HEK293 (cell line): ENCODE results near the gene DHX16.

ENCODE experiments used
- CTCF ChIA-PET: fragments of 350-600 bp; formaldehyde crosslinking; extraction: SDS; loops from one replicate; lab custom pipeline; 2021; ENCODE audit warnings: antibody characterized with exemption; lab: Yijun Ruan, JAX
- POLR2A ChIA-PET: fragments of 300-600 bp; formaldehyde crosslinking; extraction: SDS; loops from one replicate; lab custom pipeline; 2020; ENCODE audit warnings: antibody characterized with exemption, inconsistent platforms; lab: Yijun Ruan, JAX
- H3K27ac ChIP-seq: fragments of 200-500 bp; sonication (Bioruptor generic); 2 replicates; pipeline ENCODE4 v1.5.1; 2014; ENCODE audit warnings: low read depth, low read length, control low read depth, inconsistent platforms; ENCODE audit errors: extremely low read depth
- H3K36me3 ChIP-seq, 2 experiments: fragments of 200-500 bp in 1 of 2; sonication (Bioruptor generic) in 1 of 2; 1 replicate in 1 of 2; 2 replicates in 1 of 2; pipeline ENCODE4 v1.5.1; 2014 to 2017; ENCODE audit warnings: inconsistent platforms in 2 of 2, low read length in 2 of 2; ENCODE audit not compliant: control insufficient read depth in 2 of 2, insufficient read depth in 1 of 2
- H3K4me1 ChIP-seq: fragments of 200-500 bp; sonication (Bioruptor generic); 2 replicates; pipeline ENCODE4 v1.5.1; 2014; ENCODE audit warnings: mild to moderate bottlenecking, low read length, inconsistent platforms; ENCODE audit not compliant: control insufficient read depth, insufficient read depth
- H3K4me3 ChIP-seq: 2 replicates; pipeline ENCODE4 v1.5.1; 2011; ENCODE audit warnings: low read depth, mild to moderate bottlenecking, control low read depth, low read length, moderate library complexity
- H3K9me3 ChIP-seq: fragments of 200-500 bp; sonication (Bioruptor generic); 2 replicates; pipeline ENCODE4 v1.5.1; 2014; ENCODE audit warnings: low read depth, low read length, inconsistent platforms; ENCODE audit not compliant: control insufficient read depth, insufficient read depth
- IKZF3 ChIP-seq: fragments of 450-650 bp; IDR thresholded peaks from 2 replicates; pipeline ENCODE4 v1.5.0; 2018; ENCODE audit warnings: missing biosample characterization, mild to moderate bottlenecking, missing genetic modification characterization, moderate library complexity
- KLF1 ChIP-seq: fragments of 450-650 bp; formaldehyde crosslinking; IDR thresholded peaks from 2 replicates; pipeline ENCODE4 v1.5.1; 2016; ENCODE audit warnings: missing biosample characterization, missing genetic modification characterization
- MZF1 ChIP-seq: fragments of 450-650 bp; formaldehyde crosslinking; IDR thresholded peaks from 2 replicates; pipeline ENCODE4 v1.5.1; 2017; ENCODE audit warnings: missing biosample characterization, missing genetic modification characterization, borderline replicate concordance
- ZBTB20 ChIP-seq: fragments of 450-650 bp; formaldehyde crosslinking; IDR thresholded peaks from 2 replicates; pipeline ENCODE4 v1.5.1; 2016; ENCODE audit warnings: missing biosample characterization, missing genetic modification characterization
- ZBTB8A ChIP-seq: fragments of 450-650 bp; formaldehyde crosslinking; IDR thresholded peaks from 2 replicates; pipeline ENCODE4 v1.5.1; 2016; ENCODE audit warnings: missing biosample characterization, missing genetic modification characterization
- ZNF140 ChIP-seq: fragments of 450-650 bp; formaldehyde crosslinking; IDR thresholded peaks from 2 replicates; pipeline ENCODE4 v1.5.1; 2016; ENCODE audit warnings: missing biosample characterization, missing genetic modification characterization
- ZNF146 ChIP-seq: fragments of 450-650 bp; formaldehyde crosslinking; IDR thresholded peaks from 2 replicates; pipeline ENCODE4 v1.5.1; 2016; ENCODE audit warnings: missing biosample characterization, missing genetic modification characterization
- ZNF16 ChIP-seq: fragments of 450-650 bp; formaldehyde crosslinking; IDR thresholded peaks from 2 replicates; pipeline ENCODE4 v1.5.1; 2016; ENCODE audit warnings: low read depth, missing biosample characterization, missing genetic modification characterization
- ZNF184 ChIP-seq: fragments of 450-650 bp; IDR thresholded peaks from 2 replicates; pipeline ENCODE4 v1.5.1; 2018; ENCODE audit warnings: missing biosample characterization, mild to moderate bottlenecking, missing genetic modification characterization
- ZNF37A ChIP-seq: fragments of 450-650 bp; IDR thresholded peaks from 2 replicates; pipeline ENCODE4 v1.5.1; 2018; ENCODE audit warnings: missing biosample characterization, missing genetic modification characterization
- ZNF416 ChIP-seq: fragments of 450-650 bp; formaldehyde crosslinking; IDR thresholded peaks from 2 replicates; pipeline ENCODE4 v1.5.1; 2016; ENCODE audit warnings: missing biosample characterization, missing genetic modification characterization
- ZNF514 ChIP-seq: fragments of 450-650 bp; formaldehyde crosslinking; IDR thresholded peaks from 2 replicates; pipeline ENCODE4 v1.5.1; 2016; ENCODE audit warnings: missing biosample characterization, missing genetic modification characterization
- ZNF558 ChIP-seq: fragments of 450-650 bp; formaldehyde crosslinking; IDR thresholded peaks from 2 replicates; pipeline ENCODE4 v1.5.1; 2016; ENCODE audit warnings: missing biosample characterization, missing genetic modification characterization
- ZNF596 ChIP-seq: fragments of 450-650 bp; IDR thresholded peaks from 2 replicates; pipeline ENCODE4 v1.5.0; 2018; ENCODE audit warnings: missing biosample characterization, mild to moderate bottlenecking, missing genetic modification characterization, moderate library complexity
- ZNF660 ChIP-seq: fragments of 450-650 bp; IDR thresholded peaks from 2 replicates; pipeline ENCODE4 v1.5.1; 2018; ENCODE audit warnings: missing biosample characterization, mild to moderate bottlenecking, missing genetic modification characterization
- ZNF670 ChIP-seq: fragments of 450-650 bp; formaldehyde crosslinking; IDR thresholded peaks from 2 replicates; pipeline ENCODE4 v1.5.1; 2016; ENCODE audit warnings: missing biosample characterization, missing genetic modification characterization, low read depth
- ZNF837 ChIP-seq: fragments of 450-650 bp; formaldehyde crosslinking; IDR thresholded peaks from 2 replicates; pipeline ENCODE4 v1.5.1; 2016; ENCODE audit warnings: missing biosample characterization, missing genetic modification characterization
- TF ChIP-seq, protein P1 (sequence below): fragments of 450-650 bp; formaldehyde crosslinking; IDR thresholded peaks from 2 replicates; pipeline ENCODE4 v1.5.1; 2016; ENCODE audit warnings: missing biosample characterization, missing genetic modification characterization
- TF ChIP-seq, protein P2 (sequence below): fragments of 450-650 bp; formaldehyde crosslinking; IDR thresholded peaks from 2 replicates; pipeline ENCODE4 v1.5.1; 2017; ENCODE audit warnings: missing biosample characterization, missing genetic modification characterization
- TF ChIP-seq, protein P3 (sequence below): fragments of 450-650 bp; formaldehyde crosslinking; IDR thresholded peaks from 2 replicates; pipeline ENCODE4 v1.5.1; 2016; ENCODE audit warnings: missing biosample characterization, missing genetic modification characterization
- TF ChIP-seq, protein P4 (sequence below): fragments of 450-650 bp; formaldehyde crosslinking; IDR thresholded peaks from 2 replicates; pipeline ENCODE4 v1.5.1; 2016; ENCODE audit warnings: missing biosample characterization, missing genetic modification characterization, low read depth

Gene DHX16

DNA sequence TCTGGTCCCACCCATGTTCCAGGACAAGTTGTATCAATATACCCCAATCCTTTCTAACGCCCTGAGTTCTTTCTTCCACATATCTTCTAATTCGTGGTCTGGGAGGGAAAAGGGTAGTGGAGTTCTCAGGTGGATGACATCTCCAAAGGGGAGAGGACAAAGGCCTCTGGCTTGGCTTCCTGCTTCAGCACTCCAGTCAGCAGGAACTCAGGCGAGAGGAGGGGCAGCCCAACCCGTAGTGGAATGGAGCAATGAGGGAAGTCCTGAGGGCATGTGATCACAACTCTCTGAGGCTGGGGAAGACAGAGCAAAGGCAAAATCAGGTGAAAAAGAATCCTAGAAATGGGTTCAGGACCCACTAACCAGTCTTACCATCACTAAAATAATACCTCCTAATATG, 27.5 kb upstream of the DHX16 start (continued):
- no peak for TF ChIP-seq ZBTB20 (tag by site-specific recombination)

DNA sequence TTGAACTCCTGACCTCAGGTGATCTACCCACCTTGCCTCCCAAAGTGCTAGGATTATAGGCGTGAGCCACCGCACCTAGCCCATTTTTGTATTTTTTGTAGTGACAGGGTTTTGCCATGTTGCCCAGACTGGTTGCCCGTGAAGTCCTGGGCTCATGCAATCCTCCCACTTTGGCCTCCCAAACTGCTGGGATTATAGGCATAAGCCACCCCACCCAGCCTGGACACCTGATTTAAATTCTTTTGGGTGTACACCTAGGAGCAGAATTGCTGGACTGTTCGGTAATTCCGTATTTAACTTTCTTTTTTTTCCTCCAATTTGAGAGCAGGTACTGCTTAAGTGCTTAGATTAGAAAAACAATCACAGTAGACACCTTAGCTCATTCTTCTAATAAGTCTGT, 23.6 kb upstream of the DHX16 start:
- no peaks in the 10 kb centered on the region for H3K9me3 ChIP-seq
- POLR2A ChIA-PET = interaction anchor here (0.9 to 14.5 kb wide), 6 partner anchors 8 to 24 kb away, joined by 6 to 235 read pairs (median 10); partner anchors contain the start of genes MDC1 and TUBB
- TF ChIP-seq IKZF3 (tag by site-specific recombination) (no peak), ZNF558 (tag by site-specific recombination) (no peak), ZNF140 (tag by site-specific recombination) (peak; percentile 96), ZNF37A (tag by site-specific recombination) (no peak), ZNF660 (tag by site-specific recombination) (no peak)
- TF ChIP-seq, all 188 proteins: peak for 1
- H3K36me3 ChIP-seq = peaks cover 10 to 25% of the 10 kb centered on the region in 2 experiments
- no peak overlapping the region for H3K4me3 ChIP-seq
- CTCF ChIA-PET = interaction anchor here (0.6 to 1.1 kb wide), 3 partner anchors 18 to 160 kb away, joined by 3 read pairs; no protein-coding TSS in a partner anchor
- no peak overlapping the region for H3K27ac ChIP-seq
- H3K4me1 ChIP-seq = 0 out of 2 replicates have a peak, but pooled peaks cover 1% of the 10 kb centered on the region

DNA sequence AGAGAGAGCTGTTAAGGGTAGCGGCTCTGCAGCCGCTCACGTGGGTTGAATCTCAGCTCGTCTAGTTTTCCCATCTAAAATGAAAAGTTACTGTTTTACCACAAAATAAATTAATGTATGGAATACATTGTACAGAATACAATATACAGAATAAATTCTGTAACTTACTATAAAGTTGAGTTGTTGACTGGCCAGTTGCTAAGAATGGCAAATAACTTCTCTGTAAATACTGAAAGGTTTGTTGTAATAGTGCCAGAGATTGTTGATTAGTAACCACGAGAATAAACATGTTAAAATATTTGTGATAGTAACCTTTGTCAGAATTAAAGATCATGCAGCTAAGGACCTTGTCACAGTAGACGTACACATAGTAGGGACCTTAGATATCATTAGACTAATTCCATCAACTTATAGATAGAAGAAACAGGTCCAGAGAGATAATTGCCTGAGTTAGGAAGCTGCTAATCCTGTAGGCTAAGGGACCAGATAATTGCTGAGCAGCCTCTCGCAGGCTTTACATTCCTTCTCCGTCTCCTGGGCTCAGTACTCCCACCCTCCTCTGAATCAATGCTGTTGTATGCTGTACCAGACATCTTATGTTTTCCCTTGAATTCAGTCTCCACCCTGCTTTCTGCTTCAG, 18.5 kb upstream of the DHX16 start:
- POLR2A ChIA-PET = interaction anchor here (0.6 to 14.5 kb wide), 14 partner anchors 10 to 1048 kb away, joined by 3 to 235 read pairs (median 5); partner anchors contain the start of genes GTF2H4, MDC1 and TUBB
- peaks cover 0 to 6% of the 10 kb centered on the region in 2 experiments; a peak in 2 of 3 replicates for H3K36me3 ChIP-seq
- CTCF ChIA-PET = interaction anchor here (0.5 to 5.4 kb wide), 9 partner anchors 10 to 40 kb away, joined by 3 to 45 read pairs (median 5); partner anchors contain the start of genes DHX16 and MDC1
- TF ChIP-seq ZNF416 (tag by site-specific recombination) (no peak), ZNF596 (no peak), ZNF514 (tag by site-specific recombination) (no peak), MZF1 (tag by site-specific recombination) (no peak), ZNF184 (tag by site-specific recombination) (no peak), KLF1 (tag by site-specific recombination) (no peak), ZBTB8A (tag by site-specific recombination) (no peak), ZNF146 (tag by site-specific recombination) (no peak), ZNF16 (no peak), ZNF670 (tag by site-specific recombination) (no peak), ZNF837 (tag by site-specific recombination) (no peak)
- TF ChIP-seq, protein P1, sequence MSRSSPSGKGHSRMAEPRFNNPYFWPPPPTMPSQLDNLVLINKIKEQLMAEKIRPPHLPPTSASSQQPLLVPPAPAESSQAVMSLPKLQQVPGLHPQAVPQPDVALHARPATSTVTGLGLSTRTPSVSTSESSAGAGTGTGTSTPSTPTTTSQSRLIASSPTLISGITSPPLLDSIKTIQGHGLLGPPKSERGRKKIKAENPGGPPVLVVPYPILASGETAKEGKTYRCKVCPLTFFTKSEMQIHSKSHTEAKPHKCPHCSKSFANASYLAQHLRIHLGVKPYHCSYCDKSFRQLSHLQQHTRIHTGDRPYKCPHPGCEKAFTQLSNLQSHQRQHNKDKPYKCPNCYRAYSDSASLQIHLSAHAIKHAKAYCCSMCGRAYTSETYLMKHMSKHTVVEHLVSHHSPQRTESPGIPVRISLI (tag by site-specific recombination) = no peak
- TF ChIP-seq, protein P2, sequence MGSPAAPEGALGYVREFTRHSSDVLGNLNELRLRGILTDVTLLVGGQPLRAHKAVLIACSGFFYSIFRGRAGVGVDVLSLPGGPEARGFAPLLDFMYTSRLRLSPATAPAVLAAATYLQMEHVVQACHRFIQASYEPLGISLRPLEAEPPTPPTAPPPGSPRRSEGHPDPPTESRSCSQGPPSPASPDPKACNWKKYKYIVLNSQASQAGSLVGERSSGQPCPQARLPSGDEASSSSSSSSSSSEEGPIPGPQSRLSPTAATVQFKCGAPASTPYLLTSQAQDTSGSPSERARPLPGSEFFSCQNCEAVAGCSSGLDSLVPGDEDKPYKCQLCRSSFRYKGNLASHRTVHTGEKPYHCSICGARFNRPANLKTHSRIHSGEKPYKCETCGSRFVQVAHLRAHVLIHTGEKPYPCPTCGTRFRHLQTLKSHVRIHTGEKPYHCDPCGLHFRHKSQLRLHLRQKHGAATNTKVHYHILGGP (tag by site-specific recombination) = no peak
- TF ChIP-seq, protein P3, sequence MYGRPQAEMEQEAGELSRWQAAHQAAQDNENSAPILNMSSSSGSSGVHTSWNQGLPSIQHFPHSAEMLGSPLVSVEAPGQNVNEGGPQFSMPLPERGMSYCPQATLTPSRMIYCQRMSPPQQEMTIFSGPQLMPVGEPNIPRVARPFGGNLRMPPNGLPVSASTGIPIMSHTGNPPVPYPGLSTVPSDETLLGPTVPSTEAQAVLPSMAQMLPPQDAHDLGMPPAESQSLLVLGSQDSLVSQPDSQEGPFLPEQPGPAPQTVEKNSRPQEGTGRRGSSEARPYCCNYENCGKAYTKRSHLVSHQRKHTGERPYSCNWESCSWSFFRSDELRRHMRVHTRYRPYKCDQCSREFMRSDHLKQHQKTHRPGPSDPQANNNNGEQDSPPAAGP = no peak
- TF ChIP-seq, protein P4, sequence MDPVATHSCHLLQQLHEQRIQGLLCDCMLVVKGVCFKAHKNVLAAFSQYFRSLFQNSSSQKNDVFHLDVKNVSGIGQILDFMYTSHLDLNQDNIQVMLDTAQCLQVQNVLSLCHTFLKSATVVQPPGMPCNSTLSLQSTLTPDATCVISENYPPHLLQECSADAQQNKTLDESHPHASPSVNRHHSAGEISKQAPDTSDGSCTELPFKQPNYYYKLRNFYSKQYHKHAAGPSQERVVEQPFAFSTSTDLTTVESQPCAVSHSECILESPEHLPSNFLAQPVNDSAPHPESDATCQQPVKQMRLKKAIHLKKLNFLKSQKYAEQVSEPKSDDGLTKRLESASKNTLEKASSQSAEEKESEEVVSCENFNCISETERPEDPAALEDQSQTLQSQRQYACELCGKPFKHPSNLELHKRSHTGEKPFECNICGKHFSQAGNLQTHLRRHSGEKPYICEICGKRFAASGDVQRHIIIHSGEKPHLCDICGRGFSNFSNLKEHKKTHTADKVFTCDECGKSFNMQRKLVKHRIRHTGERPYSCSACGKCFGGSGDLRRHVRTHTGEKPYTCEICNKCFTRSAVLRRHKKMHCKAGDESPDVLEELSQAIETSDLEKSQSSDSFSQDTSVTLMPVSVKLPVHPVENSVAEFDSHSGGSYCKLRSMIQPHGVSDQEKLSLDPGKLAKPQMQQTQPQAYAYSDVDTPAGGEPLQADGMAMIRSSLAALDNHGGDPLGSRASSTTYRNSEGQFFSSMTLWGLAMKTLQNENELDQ (tag by site-specific recombination) = no peak
- H3K4me3 ChIP-seq = peak overlapping the region; percentile 90
- peak overlapping the region; percentile 93; the same call in 1 of the 2 replicates for H3K27ac ChIP-seq
- no peaks in the 10 kb centered on the region for H3K9me3 ChIP-seq
- H3K4me1 ChIP-seq = peaks cover 13% of the 10 kb centered on the region
